Measurements from ENCODE around the gene CAPN2.

CAPN2 gene

GRCh38 chr1:223702735-223703667 lies 9.3 kb upstream of the CAPN2 start:
- peak; percentile 88 for DNase-seq (ENCODE audit: low read depth)

- no peak for DNase-seq (ENCODE audit: low read depth)
These were observed 8.7 kb upstream of the CAPN2 start for GRCh38 chr1:223703668-223704013.

- no peak for DNase-seq (ENCODE audit: low read depth)
These were observed 7.1 kb upstream of the CAPN2 start for GRCh38 chr1:223704921-223705878.

GRCh38 chr1:223706077-223706973 lies 6.0 kb upstream of the CAPN2 start:
- peak; percentile 85 for DNase-seq (ENCODE audit: low read depth)

- peak; percentile 99 for DNase-seq (ENCODE audit: low read depth)
These were observed 4.9 kb upstream of the CAPN2 start for GRCh38 chr1:223707256-223708000.

GRCh38 chr1:223708001-223708359 lies 4.4 kb upstream of the CAPN2 start:
- peak; percentile 73 for DNase-seq (ENCODE audit: low read depth)

- no peak for DNase-seq (ENCODE audit: low read depth)
These were observed 3.6 kb upstream of the CAPN2 start for GRCh38 chr1:223708651-223709268.

GRCh38 chr1:223709598-223709997 lies 2.7 kb upstream of the CAPN2 start:
- peak; percentile 61 for DNase-seq (ENCODE audit: low read depth)

- DNase-seq (ENCODE audit: low read depth) = no peak
These were observed 1.9 kb upstream of the CAPN2 start for GRCh38 chr1:223710179-223711133.

GRCh38 chr1:223711173-223711572 lies 1.2 kb upstream of the CAPN2 start:
- DNase-seq (ENCODE audit: low read depth) = no peak

GRCh38 chr1:223711747-223712193 lies 569 bp upstream of the CAPN2 start:
- DNase-seq (ENCODE audit: low read depth) = no peak

- no peak for DNase-seq (ENCODE audit: low read depth)
These were observed 623 bp downstream of the CAPN2 start for GRCh38 chr1:223712850-223713474.

- DNase-seq (ENCODE audit: low read depth) = peak; percentile 73
These were observed 1.4 kb downstream of the CAPN2 start for GRCh38 chr1:223713546-223714420.

GRCh38 chr1:223714421-223714724 lies 2.0 kb downstream of the CAPN2 start:
- DNase-seq (ENCODE audit: low read depth) = no peak

GRCh38 chr1:223714849-223715603 lies 2.7 kb downstream of the CAPN2 start:
- DNase-seq (ENCODE audit: low read depth) = peak; percentile 96

- no peak for DNase-seq (ENCODE audit: low read depth)
These were observed 3.3 kb downstream of the CAPN2 start for GRCh38 chr1:223715604-223716172.

- DNase-seq (ENCODE audit: low read depth) = no peak
These were observed 4.0 kb downstream of the CAPN2 start for GRCh38 chr1:223716302-223716862.
